HG02885 (cell line): ENCODE results near the gene TNFRSF1B.

Source experiments
- ATAC-seq: cut with Tn5 transposase; IDR thresholded peaks from one replicate; pipeline ENCODE4 v1.9.1; 2021; ENCODE audit warnings: mild to moderate bottlenecking; ENCODE audit not compliant: unreplicated experiment, poor library complexity

The TNFRSF1B gene

DNA sequence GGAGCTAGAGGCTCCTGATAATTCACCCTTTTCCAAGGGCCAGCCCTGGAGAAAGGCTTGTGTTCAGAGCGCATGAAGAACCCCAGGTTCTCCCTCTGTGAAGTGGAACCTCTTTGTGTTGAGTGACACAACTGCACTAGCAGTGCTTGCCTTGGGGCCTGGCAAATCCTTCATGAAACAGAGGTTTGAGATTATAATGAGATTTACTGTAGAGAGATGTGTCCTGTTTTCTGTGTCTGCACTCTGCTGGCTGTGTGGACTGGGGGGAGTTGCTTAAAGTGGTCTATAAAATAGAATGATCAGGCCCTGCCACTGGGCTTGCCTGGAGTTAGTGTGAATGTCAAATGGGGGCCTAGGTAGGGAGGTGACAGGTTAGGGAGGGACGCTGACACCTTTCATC lies 11.5 kb upstream of the TNFRSF1B start:
- ATAC-seq: no peak

DNA sequence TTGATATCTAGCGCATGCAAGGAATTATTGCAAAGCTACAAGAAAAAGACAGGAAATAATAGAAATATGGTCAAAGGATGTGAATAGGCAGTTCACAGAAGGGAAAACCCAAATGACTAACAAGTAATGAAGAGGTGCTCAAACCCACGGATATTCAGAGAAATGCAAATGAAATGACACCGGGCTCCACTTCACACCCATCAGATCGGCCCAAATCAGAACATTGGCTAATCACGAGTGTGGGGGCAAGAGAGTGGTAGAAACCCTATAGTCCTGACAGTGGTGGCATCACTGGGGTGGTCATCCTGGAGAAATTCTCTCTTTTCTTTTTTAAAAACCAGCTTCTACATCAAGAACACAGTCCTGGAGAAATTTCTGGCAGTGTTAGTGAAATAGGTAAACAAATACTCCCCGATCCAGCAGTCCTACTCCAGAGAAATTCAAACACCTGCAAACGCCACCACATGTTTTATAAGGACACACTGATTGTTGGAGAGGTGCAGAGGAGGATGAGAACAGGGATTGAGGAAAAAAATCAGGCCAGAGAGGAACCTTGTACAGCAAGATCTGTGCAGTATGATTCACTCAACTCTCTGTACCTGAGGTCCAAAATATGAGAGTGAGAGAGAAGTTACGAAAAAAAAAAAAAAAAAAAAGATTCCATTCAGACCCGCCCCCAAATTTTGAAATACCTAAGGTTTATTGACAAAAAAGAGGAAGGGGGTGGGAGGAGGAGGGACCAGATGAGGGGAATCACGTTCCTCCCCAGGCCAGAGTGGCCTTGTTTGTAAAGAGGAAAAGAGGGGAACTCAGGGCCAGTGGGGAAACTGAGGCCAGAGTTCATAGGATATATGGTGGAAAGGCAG lies 9.2 kb upstream of the TNFRSF1B start:
- no peak for ATAC-seq

DNA sequence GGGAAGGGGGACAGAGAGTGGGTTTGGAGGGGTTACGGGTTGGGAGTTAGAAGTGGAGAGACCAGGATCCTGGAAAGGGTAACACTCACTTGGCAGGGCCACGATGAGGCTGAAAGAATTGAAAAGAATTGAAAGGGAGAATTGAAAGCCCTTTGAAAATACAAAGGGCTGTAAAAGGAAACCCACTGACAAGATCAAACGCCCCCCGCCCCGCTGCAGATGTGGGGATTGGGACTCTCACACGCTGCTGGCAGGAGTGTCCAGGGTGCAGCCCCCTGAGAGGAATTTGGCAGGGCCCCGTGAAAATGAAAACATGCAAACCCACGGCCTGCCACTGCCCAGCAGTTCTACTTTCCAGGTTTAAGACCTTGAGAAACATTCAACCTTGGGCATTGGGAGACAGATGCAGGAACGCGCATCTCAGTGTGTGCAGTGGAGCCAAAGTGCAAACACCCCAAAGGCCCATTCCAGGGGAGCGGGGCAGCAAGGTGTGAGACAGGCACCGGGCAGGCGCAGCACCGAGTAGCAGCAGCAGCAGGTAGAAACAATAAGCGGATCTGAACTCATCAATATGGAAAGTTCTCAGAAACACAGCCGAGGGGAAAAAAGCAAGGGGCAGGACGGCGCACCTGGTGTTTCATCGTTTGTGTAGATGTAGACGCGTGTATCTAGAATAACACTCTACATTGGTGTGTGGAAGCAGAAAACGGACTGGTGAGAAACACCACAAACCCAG lies 8.3 kb upstream of the TNFRSF1B start:
- no peak for ATAC-seq

DNA sequence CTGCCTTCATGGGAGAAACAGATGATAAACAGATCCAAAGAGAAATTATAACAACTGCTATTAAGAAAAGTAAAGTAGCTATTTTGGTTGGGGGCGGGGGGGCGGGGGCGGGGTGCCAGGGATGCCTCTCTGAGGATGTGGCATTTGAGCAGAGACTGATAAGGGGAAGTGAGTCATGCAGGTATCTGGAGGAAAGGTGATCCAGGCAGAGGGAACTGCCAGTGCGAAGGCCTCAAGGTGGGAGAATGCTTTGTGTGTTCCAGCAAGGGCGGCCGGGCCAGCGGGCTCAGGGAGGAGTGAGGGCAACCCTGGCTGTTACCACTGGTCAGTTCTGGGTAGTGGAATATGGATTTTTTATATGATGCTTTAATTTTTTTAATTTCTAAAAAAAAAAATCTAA lies 7.0 kb upstream of the TNFRSF1B start:
- ATAC-seq: no peak

DNA sequence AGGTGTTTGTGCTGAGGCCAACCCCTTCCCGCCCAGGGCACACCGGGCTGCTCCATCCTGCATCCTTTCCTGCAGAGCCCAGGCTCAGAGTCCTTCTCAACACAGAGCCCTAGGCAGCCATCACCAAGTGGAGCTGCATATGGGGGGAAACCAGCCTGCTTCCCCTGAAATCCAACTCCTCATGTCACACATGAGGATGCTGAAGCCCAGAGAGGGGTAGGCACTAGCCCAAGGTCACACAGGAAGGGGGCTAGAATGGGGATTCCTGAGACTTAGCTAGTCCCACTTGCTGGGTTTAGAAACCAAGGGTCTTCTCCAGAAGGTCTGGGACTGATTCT lies 5.5 kb upstream of the TNFRSF1B start:
- no peak for ATAC-seq

DNA sequence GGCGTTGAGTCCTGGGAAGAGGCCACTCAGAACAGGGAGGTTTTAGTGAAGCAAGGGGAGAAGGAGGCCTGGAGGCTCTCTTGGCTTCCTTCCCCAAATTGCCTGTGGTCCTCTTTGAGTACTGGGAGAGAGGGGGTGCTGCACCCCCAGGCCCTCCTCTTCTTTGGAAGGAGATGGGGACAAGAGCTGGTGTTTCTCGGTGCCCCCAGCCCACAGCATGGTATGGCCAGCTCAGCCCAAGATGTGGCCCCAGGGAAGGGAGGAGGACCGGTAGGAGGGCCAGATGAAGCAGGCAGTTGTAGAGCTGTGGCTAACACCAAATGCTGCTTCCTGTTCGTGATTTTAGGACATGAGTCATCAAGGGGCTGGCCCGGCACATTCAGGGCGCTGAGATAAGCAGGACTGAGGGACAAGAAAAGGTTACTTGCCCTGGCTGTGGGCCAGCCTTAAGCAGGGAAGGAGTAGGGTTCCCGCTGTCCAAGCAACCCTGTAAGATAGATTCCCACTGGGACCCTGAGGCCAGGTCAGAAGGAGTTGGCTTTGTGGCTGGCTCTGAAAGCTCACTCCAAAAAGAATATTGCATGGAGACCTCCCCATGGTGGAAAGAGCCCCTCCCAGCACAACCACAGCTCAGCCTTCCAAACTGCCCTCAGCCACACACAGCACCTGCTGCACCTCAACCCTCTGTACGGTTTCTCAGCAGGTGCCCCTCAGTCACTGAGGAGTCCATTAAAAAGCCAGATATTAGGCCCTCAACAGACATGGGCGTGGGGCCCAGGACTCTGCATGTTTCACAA lies 4.9 kb upstream of the TNFRSF1B start:
- peak; percentile 82 for ATAC-seq

DNA sequence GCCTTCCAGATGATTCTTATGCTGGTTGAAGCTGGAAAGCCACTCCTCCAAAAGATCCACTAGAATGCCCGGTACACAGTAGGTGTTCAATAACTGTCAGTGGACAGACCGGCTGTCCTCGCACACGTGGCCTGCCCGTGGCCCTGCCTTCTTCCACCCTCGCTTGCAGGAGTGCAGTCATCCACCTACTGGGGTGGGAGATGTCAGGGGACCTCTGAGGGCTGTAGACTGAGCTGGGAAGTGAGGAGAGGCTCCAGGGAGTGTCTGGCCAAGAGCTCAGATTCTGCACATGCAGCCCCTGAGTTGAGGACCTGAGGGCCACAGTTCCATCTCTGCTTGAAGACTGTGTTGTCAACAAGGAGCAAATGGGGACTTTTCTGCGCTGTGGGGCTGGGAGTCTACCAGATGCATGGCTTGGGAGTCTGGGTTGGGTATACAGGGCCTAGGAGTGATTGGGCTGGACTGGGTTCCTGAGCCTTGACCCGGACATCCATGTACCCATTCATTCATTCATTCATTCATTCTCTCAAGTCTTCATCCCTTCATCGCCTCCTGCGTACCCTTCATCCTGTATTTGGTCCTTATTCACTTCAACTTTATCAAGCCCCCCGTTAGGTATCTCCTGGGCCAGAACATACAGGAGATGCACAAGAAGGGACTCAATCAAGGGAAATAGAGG lies 4.2 kb upstream of the TNFRSF1B start:
- ATAC-seq: no peak

DNA sequence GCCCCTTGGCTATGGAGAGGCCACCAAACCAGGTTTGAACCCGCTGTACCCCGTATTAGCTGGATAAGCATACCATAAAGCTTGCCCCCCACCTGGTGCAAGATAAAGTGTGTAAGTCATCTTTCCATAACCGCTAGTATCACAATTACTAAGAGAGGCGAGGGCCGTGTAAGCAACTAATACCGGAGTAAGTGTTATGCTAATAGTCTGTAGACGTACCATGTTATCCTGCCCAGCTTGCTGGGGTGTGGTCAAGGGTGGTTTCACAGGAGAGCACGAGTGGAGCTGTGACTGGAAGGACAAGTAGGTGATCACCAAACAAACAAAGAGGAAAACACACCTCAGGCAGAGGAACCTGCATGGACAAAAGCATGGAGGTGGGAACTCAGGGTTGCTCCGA lies 3.6 kb upstream of the TNFRSF1B start:
- no peak for ATAC-seq

DNA sequence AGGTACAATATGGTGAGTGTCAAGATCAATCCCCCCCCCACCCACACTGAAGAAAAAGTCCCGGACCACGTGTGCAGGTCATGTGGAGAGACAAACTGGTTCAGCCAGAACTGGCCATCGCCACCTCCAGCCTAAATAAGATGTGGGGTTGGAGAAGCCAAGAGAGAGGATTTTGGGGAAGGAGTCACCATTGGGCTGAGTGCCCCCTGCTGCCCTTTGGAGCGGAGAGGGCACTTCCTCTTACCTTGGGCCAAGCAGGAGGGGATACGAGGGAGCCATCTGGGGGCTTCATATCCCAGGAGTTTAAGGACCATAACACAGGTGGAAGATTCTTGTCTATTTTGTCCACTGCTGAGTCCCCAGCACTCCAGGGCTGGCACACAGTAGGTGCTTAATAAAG lies 2.6 kb upstream of the TNFRSF1B start:
- no peak for ATAC-seq

DNA sequence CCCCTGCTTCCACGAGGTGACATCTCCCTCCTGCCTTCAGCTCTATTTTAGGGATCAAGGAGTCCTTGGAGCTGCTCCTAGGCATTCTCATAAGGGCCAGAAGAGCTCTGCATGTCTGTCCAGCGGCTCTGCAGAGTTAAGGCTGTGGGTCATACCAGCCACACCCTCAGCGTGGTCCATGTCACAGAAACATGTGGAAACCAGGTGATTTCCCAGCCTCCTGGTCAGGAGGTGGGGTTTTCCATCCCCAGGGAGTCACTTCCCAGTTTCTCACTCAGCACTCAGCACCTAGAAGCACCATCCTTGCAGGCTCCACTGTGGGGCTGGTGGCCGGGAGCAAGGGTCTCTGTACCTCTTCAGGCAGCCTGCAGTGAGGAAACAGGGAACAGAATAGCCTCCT lies 1.4 kb upstream of the TNFRSF1B start:
- ATAC-seq: no peak

DNA sequence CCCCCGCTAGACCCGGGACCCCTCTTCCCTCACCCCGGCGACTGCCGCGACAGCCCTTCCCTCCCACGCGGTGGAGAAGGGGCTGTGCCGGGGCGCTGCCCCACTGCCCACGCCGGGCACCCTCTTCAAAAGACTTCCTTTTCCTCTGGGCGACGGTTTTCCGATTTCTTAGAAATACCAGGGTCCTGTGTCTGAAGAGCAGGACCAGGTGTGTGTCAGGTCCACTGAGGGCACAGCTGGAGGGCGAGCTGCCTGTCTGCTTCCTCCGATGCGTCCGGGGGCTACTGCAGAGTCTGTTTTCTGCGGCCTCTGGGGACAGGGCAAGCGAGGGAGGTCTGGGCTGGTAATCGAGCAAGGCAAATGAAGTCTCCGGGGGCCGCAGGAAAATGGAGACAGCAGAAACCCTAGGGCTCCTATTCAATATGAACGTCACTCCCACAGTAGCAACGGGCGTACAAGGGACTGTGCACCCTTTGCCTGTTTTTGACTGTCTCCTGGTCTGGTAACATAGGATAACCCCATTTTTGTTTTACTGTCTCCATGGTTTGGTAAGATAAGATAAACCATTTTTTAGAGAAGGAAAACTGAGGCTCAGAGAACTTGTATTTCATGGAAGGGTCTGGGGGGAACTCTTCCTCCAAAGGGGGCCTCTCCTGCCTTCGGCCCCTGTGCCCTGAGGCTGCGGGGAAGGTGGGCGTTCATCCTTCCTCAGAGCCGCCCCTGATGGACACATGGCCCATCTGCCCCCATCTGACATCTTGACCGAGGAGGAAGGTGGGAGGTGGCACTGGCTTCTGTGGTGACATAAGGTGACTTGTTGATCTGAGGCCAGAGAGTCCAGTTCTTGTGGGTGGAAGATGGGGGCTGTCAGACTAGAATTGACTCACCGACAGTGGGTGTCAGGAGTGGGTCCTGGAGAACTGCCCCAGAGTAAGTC lies 970 bp downstream of the TNFRSF1B start:
- ATAC-seq: peak; percentile 15

DNA sequence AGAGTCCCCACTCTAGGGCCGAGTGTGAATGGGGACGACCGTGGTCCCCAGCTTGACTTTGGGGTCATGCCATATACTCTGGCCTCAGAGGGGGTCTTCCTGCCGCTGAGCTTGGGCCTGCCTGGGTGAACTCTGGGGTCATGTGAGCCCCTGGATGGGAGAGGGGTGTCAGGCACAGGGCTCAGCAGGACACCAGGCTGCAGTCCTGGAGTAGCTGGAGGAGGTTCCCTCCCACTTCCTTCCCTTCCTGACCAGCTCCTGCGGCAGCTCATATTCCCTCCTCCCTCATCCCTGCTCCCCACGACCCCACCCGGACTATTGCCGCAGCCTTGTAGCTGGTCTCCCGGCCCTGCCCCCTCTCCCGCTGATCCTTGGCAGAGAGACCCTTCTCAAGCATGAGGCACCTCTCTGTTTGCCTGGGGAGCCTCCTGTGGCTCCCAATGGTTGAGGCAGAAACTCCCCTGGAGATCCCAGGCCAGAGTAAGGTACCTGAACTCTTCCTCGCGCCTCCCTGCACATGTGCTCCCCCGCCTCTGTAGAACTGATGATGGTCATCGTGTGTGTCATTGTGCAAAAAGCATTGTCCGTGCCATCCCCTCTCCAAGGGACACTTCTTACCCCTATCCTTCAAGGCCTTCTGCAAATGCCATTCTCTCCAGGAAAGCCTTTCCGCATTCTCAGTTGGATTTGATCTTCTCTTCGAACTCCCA lies 1.8 kb downstream of the TNFRSF1B start:
- no peak for ATAC-seq

DNA sequence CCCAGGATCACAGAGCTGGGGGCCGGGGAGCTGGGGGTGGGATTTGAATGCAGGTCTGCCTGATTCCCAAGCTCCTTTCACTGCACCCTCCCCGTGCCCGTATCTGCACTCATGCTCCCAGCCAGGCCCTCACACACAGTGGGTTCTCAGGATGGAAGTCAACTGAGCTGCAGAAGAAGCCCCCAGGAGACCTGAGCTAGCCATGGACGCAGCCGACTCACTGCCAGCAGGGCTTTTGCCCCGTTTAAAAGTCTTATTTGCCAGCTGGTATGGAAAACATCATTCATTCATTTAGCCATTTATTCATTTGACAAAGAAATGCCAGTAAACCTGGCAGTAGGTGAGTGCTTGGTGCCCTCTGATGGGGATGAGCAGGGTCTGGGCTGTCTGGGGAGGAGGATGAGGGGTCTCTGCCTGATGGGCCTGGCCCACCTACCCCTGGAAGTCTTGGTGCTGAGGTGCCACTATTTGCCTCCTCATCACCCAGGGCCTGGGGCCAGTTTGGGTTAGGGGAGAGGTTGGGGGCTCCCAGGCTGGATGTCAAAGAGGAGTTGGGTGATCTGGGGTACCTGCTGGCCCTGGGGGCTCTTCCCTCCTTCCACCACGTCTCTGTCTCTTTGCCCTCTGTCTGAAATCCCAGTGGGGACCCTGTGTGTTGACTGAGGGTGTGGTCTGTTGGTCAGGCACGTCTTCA lies 2.8 kb downstream of the TNFRSF1B start:
- no peak for ATAC-seq

DNA sequence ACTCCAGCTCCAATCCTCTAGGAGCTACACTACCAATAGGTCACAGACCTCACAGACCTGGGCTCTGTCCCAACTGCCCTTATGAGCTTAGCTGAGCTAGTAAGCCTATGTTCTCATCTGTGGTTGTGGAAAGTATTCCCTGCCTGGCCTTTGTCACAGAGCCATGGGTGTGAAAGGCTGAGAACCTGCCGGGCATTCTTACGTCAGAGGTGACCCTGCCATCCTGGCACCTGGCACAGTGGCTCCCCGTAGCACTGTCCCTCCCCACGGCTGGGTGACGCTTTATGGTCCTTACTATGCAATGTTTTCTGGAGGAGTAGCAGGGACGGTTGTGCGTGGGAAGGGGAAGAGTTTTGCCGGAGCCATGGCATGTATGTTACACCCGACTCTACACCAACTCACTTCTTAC lies 3.5 kb downstream of the TNFRSF1B start:
- ATAC-seq: no peak

DNA sequence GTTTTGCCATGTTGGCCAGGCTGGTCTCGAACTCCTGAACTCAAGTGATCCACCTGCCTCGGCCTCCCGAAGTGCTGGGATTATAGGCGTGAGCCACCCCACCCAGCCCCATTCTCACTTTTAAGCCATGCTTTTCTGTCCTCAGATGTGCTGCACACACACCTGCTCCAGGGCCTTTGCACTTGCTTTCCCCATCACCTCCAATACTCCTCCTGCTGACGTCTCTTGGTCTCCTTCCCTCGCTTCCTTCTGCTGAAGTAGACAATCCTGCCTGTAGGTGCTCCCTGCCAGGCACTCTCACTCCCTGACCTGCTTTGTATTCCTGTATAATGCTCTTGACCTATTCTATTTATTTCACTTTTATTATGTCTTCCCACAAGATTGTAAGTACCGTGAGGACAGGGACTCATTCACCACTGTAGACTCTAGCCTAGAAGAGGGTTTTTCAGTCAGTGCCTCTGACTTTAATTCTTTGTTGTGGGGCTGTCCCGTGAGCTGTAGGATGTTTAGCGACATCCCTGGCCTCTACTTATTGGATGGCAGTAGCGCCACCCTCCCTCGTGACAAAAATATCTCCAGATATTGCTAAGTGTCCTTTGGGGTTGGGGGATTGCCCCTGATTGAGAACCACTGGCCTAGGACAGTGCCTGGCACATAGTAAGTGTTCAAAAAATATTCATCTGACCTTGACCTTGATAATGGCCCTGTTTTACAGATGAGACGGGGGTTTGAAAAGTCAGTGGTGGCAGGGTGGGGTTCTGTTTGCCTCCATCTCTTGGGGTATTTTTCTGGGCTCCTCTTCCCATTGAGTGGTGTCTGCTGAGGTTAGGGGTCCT lies 4.6 kb downstream of the TNFRSF1B start:
- no peak for ATAC-seq

DNA sequence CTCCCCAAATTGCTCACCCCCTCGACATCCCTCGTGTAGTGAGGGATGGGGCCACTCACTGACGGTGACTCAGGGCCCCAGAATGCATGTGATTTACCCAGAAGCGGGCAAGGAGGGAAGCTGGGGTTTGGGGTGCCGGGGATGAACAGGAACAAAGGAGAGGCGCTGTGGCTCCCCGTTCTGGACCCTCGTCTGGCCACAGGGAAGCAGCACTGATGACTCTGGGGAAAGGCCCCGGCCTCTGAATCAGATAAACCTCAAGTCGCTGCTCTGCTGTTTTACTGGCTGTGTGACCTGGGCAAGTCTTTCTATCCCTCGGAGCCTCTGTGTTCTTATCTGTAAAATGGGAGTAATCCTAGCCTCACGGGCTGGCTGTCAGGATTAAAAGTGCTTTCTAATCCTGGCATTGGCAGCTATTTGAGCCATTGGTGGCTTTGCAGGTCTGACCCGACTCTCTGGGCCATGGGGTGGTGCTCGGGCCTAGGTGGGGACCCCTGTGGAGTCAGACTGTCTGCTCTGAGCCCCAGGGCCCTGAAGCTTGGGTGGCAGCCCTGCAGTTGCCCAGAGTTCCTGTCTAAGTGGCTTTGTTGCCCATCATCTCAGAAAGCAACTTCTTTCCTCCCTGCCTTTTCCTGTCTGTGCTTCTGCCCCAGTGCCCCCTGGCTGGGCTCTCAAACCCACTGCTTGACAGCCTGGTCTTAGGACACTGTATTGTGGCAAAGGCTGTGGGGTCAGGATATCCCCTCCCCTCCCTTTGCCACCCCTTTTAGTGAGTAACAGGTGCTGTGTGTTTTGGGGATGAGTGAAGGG lies 5.5 kb downstream of the TNFRSF1B start:
- no peak for ATAC-seq
